GM20000 (cell line): ENCODE data around the gene PRAMEF17.
"Not testable (repeated sequence)": the region's sequence is repeated elsewhere in the genome, so short reads cannot be mapped to it uniquely, and the experiment has no call there.

ENCODE experiments used
- DNase-seq: peaks from one replicate; pipeline ENCODE4 v3.0.0; 2012; ENCODE audit warnings: low spot score
- CTCF ChIP-seq: IDR thresholded peaks from 2 replicates; pipeline ENCODE4 v1.5.1; 2012; ENCODE audit warnings: mild to moderate bottlenecking, control low read depth; ENCODE audit errors: extremely low read depth, missing control alignments

The PRAMEF17 gene

GRCh38 chr1:13389332-13389731, at the start of gene PRAMEF17:
PRAMEF17 (plus strand) TSS chr1:13389632; CDS start chr1:13389658, 26 bp downstream.
- DNase-seq = not testable (repeated sequence)

- DNase-seq = not testable (repeated sequence)
Observed at GRCh38 chr1:13342496-13342895, 46.9 kb upstream of the PRAMEF17 start.

- DNase-seq = not testable (repeated sequence)
Observed at GRCh38 chr1:13347034-13347433, 42.4 kb upstream of the PRAMEF17 start, which contains the start of gene PRAMEF14. PRAMEF14 (minus strand) TSS chr1:13347134; CDS start chr1:13345314, 1,820 bp downstream.

- not testable (repeated sequence) for DNase-seq
Observed at GRCh38 chr1:13353476-13353875, 36.0 kb upstream of the PRAMEF17 start.

GRCh38 chr1:13354475-13354874, 35.0 kb upstream of the PRAMEF17 start:
- not testable (repeated sequence) for DNase-seq

GRCh38 chr1:13356774-13357173, 32.7 kb upstream of the PRAMEF17 start:
- TF ChIP-seq CTCF = peak; percentile 31
- peak; percentile 17 for DNase-seq

GRCh38 chr1:13362364-13362763, 27.1 kb upstream of the PRAMEF17 start:
- DNase-seq = not testable (repeated sequence)

- not testable (repeated sequence) for DNase-seq
Observed at GRCh38 chr1:13364928-13365327, 24.5 kb upstream of the PRAMEF17 start.

GRCh38 chr1:13366536-13366935, 22.9 kb upstream of the PRAMEF17 start:
- DNase-seq = not testable (repeated sequence)

- not testable (repeated sequence) for DNase-seq
Observed at GRCh38 chr1:13368544-13368943, 20.9 kb upstream of the PRAMEF17 start.

- DNase-seq = not testable (repeated sequence)
Observed at GRCh38 chr1:13378983-13379382, 10.4 kb upstream of the PRAMEF17 start.

- not testable (repeated sequence) for DNase-seq
Observed at GRCh38 chr1:13380380-13380779, 9.1 kb upstream of the PRAMEF17 start.

GRCh38 chr1:13393004-13393403, 3.6 kb downstream of the PRAMEF17 start:
- DNase-seq = not testable (repeated sequence)

- DNase-seq = not testable (repeated sequence)
Observed at GRCh38 chr1:13394761-13395160, 5.3 kb downstream of the PRAMEF17 start.

GRCh38 chr1:13395311-13395710, 5.9 kb downstream of the PRAMEF17 start:
- not testable (repeated sequence) for DNase-seq

GRCh38 chr1:13407811-13408210, 18.4 kb downstream of the PRAMEF17 start:
- DNase-seq = no peak
- no peak for TF ChIP-seq CTCF

GRCh38 chr1:13410150-13410549, 20.7 kb downstream of the PRAMEF17 start, which contains the start of gene PRAMEF20:
PRAMEF20 (plus strand) TSS chr1:13410450; CDS start chr1:13416355, 5,905 bp downstream.
- DNase-seq = not testable (repeated sequence)
